Endothelial cell of umbilical vein (primary cell): Measurements from ENCODE around the gene BPGM. TPM values are rescaled to one million over a fixed set of nuclear protein-coding genes. Genes with fewer than 3 reads are reported as not detected.

Source experiments
- BruUV-seq: library from RNA; stranded (reverse); fragments of 400-500 nt; replicated peaks from 2 replicates; lab custom pipeline; 2021; lab: Mats Ljungman, UMichigan
- CTCF ChIA-PET: fragments of 300-600, 350-600 bp; sonication (Branson Sonifier 250); formaldehyde crosslinking; loops from one replicate; lab custom pipeline; 2021; ENCODE audit warnings: antibody characterized with exemption, inconsistent platforms; lab: Charles Lee
- POLR2A ChIA-PET: fragments of 300-600, 350-600 bp; sonication (Branson Sonifier 250); formaldehyde crosslinking; loops from one replicate; lab custom pipeline; 2021; ENCODE audit warnings: antibody characterized with exemption, inconsistent platforms; lab: Charles Lee
- DNase-seq: peaks from one replicate; pipeline ENCODE4 v3.0.0-alpha.2; 2011; ENCODE audit warnings: low read depth, low spot score
- FAIRE-seq: peaks from 2 replicates; lab custom pipeline; 2011; peaks lifted over from hg19 to GRCh38; lab: Jason Lieb, UNC
- H2AFZ ChIP-seq: 2 replicates; pipeline ENCODE4 v1.6.0; 2012; ENCODE audit warnings: low read depth, low read length, control low read depth, inconsistent platforms
- H3K27ac ChIP-seq: 2 replicates; pipeline ENCODE4 v1.5.1; 2011; ENCODE audit warnings: low read depth, mild to moderate bottlenecking, control low read depth, low read length, moderate library complexity; ENCODE audit not compliant: insufficient read depth
- H3K27me3 ChIP-seq, 2 experiments: 2 replicates each; pipeline versions ENCODE4 v1.6.0 to v1.6.1; 2011; ENCODE audit warnings: low read length in 2 of 2, mixed read lengths in 1 of 2; ENCODE audit not compliant: control insufficient read depth in 2 of 2, insufficient read depth in 2 of 2
- H3K36me3 ChIP-seq, 2 experiments: 2 replicates in 1 of 2; 3 replicates in 1 of 2; pipeline ENCODE4 v1.5.1; 2011; ENCODE audit warnings: low read length in 2 of 2, mild to moderate bottlenecking in 1 of 2, moderate library complexity in 1 of 2; ENCODE audit not compliant: control insufficient read depth in 2 of 2, insufficient read depth in 2 of 2; ENCODE audit errors: extremely low read depth in 1 of 2
- H3K4me1 ChIP-seq: 3 replicates; pipeline ENCODE4 v1.5.1; 2011; ENCODE audit warnings: mild to moderate bottlenecking, low read length; ENCODE audit not compliant: control insufficient read depth, insufficient read depth; ENCODE audit errors: extremely low read depth
- H3K4me2 ChIP-seq: 2 replicates; pipeline ENCODE4 v1.6.1; 2011; ENCODE audit warnings: low read length, control low read depth, mixed read lengths; ENCODE audit not compliant: insufficient read depth
- H3K4me3 ChIP-seq, 3 experiments: fragments of 200-600 bp in 1 of 3; sonication (generic), shearing (Covaris generic) in 1 of 3; replicated peaks in 1 of 3; 2 replicates each; pipeline ENCODE4 v1.5.1; 2011 to 2016; ENCODE audit warnings: control low read depth in 3 of 3, low read length in 3 of 3, mild to moderate bottlenecking in 2 of 3, inconsistent platforms in 1 of 3, low read depth in 1 of 3, moderate library complexity in 1 of 3; ENCODE audit not compliant: insufficient read depth in 1 of 3
- H3K79me2 ChIP-seq: 2 replicates; pipeline ENCODE4 v1.6.0; 2012; ENCODE audit warnings: low read length, inconsistent platforms; ENCODE audit not compliant: control insufficient read depth, insufficient read depth
- H3K9ac ChIP-seq: replicated peaks from 2 replicates; pipeline ENCODE3; 2011; ENCODE audit warnings: low read length, control low read depth; ENCODE audit not compliant: insufficient read depth; ENCODE audit errors: extremely low read depth
- H3K9me1 ChIP-seq: replicated peaks from 3 replicates; pipeline ENCODE4 v1.6.0; 2011; ENCODE audit warnings: mild to moderate bottlenecking, low read length; ENCODE audit not compliant: control insufficient read depth, insufficient read depth; ENCODE audit errors: extremely low read depth
- H3K9me3 ChIP-seq: replicated peaks from 2 replicates; pipeline ENCODE4 v1.5.1; 2012; ENCODE audit warnings: low read length, inconsistent platforms; ENCODE audit not compliant: control insufficient read depth, insufficient read depth
- H4K20me1 ChIP-seq: replicated peaks from 2 replicates; pipeline ENCODE3; 2011; ENCODE audit warnings: mild to moderate bottlenecking, low read length; ENCODE audit not compliant: control insufficient read depth, insufficient read depth; ENCODE audit errors: extremely low read depth
- CTCF ChIP-seq, 2 donors: IDR thresholded peaks; 1 replicate in 1 of 2; 2 replicates in 1 of 2; pipeline ENCODE4 v1.5.1; 2011; ENCODE audit warnings: low read length in 2 of 2, mild to moderate bottlenecking in 2 of 2, moderate library complexity in 2 of 2, control low read depth in 1 of 2, inconsistent platforms in 1 of 2, low read depth in 1 of 2; ENCODE audit not compliant: insufficient read depth in 1 of 2; ENCODE audit errors: extremely low read depth in 1 of 2
- EZH2 ChIP-seq: IDR thresholded peaks from 2 replicates; pipeline ENCODE4 v1.6.1; 2012; ENCODE audit warnings: borderline replicate concordance, low read depth, mild to moderate bottlenecking, moderate library complexity, low read length, inconsistent platforms; ENCODE audit not compliant: severe bottlenecking
- FOS ChIP-seq: IDR thresholded peaks from 2 replicates; pipeline ENCODE4 v1.6.1; 2011; ENCODE audit warnings: mild to moderate bottlenecking, low read length, moderate library complexity, borderline replicate concordance; ENCODE audit not compliant: insufficient read depth
- GATA2 ChIP-seq: IDR thresholded peaks from 2 replicates; pipeline ENCODE4 v1.7.0; 2011; ENCODE audit warnings: low read depth, mild to moderate bottlenecking, moderate library complexity, mixed read lengths, low read length; ENCODE audit not compliant: insufficient read length, insufficient read depth
- JUN ChIP-seq: IDR thresholded peaks from 2 replicates; pipeline ENCODE4 v1.6.1; 2011; ENCODE audit warnings: borderline replicate concordance, low read depth; ENCODE audit not compliant: insufficient read length, insufficient read depth
- MAX ChIP-seq: IDR thresholded peaks from 2 replicates; pipeline ENCODE4 v1.6.1; 2011; ENCODE audit not compliant: insufficient read depth, insufficient read length
- MYC ChIP-seq: IDR thresholded peaks from one replicate; pipeline ENCODE4 v1.6.1; 2011; ENCODE audit warnings: mild to moderate bottlenecking, low read depth, low read length
- POLR2A ChIP-seq: IDR thresholded peaks from 2 replicates; pipeline ENCODE4 v1.6.1; 2012; ENCODE audit warnings: low read depth, mild to moderate bottlenecking, control low read depth, low read length
- POLR2AphosphoS5 ChIP-seq: IDR thresholded peaks from 2 replicates; pipeline ENCODE4 v1.6.1; 2012; ENCODE audit warnings: low read depth, mild to moderate bottlenecking, control low read depth, low read length, moderate library complexity; ENCODE audit not compliant: insufficient read depth
- dilution Hi-C: fragments of 300-500 bp; cut with MboI; formaldehyde crosslinking; loops from one replicate; pipeline ENCODE4 v1.15.0; 2019; ENCODE audit warnings: low sequenced_read_pairs; ENCODE audit not compliant: extremely low pct_ligation_motif_present
- intact Hi-C: fragments of 100-400 bp; cut with micrococcal nuclease; formaldehyde crosslinking; loops from one replicate; pipeline ENCODE4 v1.10.0; 2022
- polyA plus RNA-seq, 4 experiments: library from polyadenylated mRNA; depleted of rRNA in 3 of 4; stranded (reverse) in 3 of 4; unstranded in 1 of 4; fragments of >200 nt; gene quantifications; 2 replicates each; pipeline versions ENCODE4 v1.2.1 to v1.2.3, GENCODE V29; 2011 to 2012; ENCODE audit warnings: missing spikeins in 1 of 4
- total RNA-seq: library from RNA; stranded (reverse); gene quantifications from 2 replicates; pipeline ENCODE4 v1.2.3, GENCODE V29; 2021

The BPGM gene
- total and polyA plus RNA-seq, 2 donors (not counting 3 experiments of a cell fraction or from before 2014, with no cell fraction given), result 24.2 to 28.3 TPM

- no peaks in the 10 kb centered on the region for H3K9me1 ChIP-seq
- no TSS peak for BruUV-seq
- intact Hi-C loops (no loop called here), dilution Hi-C loops (no loop called here)
- H3K4me3 ChIP-seq, result no peak overlapping the region
- H3K4me2 ChIP-seq, result no peak overlapping the region
- ChIA-PET POLR2A (no interaction called here), CTCF (no interaction called here)
- no peaks in the 10 kb centered on the region for H3K4me1 ChIP-seq
- H3K36me3 ChIP-seq, result no peaks in the 10 kb centered on the region
- H3K79me2 ChIP-seq, result no peaks in the 10 kb centered on the region
- no peak overlapping the region for H3K9ac ChIP-seq
- H3K9me3 ChIP-seq, result no peaks in the 10 kb centered on the region
- FAIRE-seq (no peak), DNase-seq (no peak)
- H2AFZ ChIP-seq, result no peak overlapping the region
- no peak overlapping the region for H3K27ac ChIP-seq
- no peaks in the 10 kb centered on the region for H3K27me3 ChIP-seq
- TF ChIP-seq POLR2A (no peak), GATA2 (no peak), MYC (no peak), MAX (no peak), EZH2 (no peak), POLR2AphosphoS5 (no peak), FOS (no peak), CTCF (IDR thresholded peaks at IDR 0.05; ENCODE audit: extremely low read depth in 1 of 2, insufficient read depth in 1 of 2, low read depth in 1 of 2, low read length in 2 of 2) (no peak), JUN (no peak)
- no peaks in the 10 kb centered on the region for H4K20me1 ChIP-seq
Measured at GRCh38 chr7:134712196-134712595, 65.5 kb downstream of the BPGM start.
